H1 (cell line): Measurements from ENCODE around the gene ADAMTS6. TPM values are rescaled to one million over a fixed set of nuclear protein-coding genes. Genes with fewer than 3 reads are reported as not detected.

Experiments used
- CTCF ChIA-PET: fragments of 300-600 bp; sonication (Branson Sonifier 250); formaldehyde crosslinking; loops from one replicate; lab custom pipeline; 2021; ENCODE audit not compliant: partially characterized antibody; lab: Charles Lee
- POLR2A ChIA-PET: fragments of 300-600 bp; sonication (Branson Sonifier 250); formaldehyde crosslinking; loops from one replicate; lab custom pipeline; 2021; ENCODE audit warnings: inconsistent platforms; ENCODE audit not compliant: partially characterized antibody; lab: Charles Lee
- DNase-seq, 2 experiments: peaks; one replicate each; pipeline versions ENCODE4 v3.0.0 to v3.0.0-alpha.2; 2010 to 2022; ENCODE audit warnings: low spot score in 2 of 2, low read depth in 1 of 2, mixed read lengths in 1 of 2
- FAIRE-seq: peaks from 2 replicates; lab custom pipeline; 2011; peaks lifted over from hg19 to GRCh38; lab: Jason Lieb, UNC
- H2AFZ ChIP-seq: 2 replicates; pipeline ENCODE4 v1.8.1; 2012; ENCODE audit warnings: low read length, inconsistent platforms
- H2AK5ac ChIP-seq: 2 replicates; pipeline ENCODE4 v1.6.1; 2013; ENCODE audit warnings: low read depth, low read length
- H2BK120ac ChIP-seq: replicated peaks from 2 replicates; pipeline ENCODE3; 2013; ENCODE audit warnings: low read depth, low read length, inconsistent platforms
- H2BK12ac ChIP-seq: 2 replicates; pipeline ENCODE4 v1.6.1; 2013; ENCODE audit warnings: low read depth, low read length
- H2BK15ac ChIP-seq: 2 replicates; pipeline ENCODE4 v1.6.1; 2013; ENCODE audit warnings: low read length
- H2BK20ac ChIP-seq: 2 replicates; pipeline ENCODE4 v1.6.1; 2013; ENCODE audit warnings: low read length
- H2BK5ac ChIP-seq: 2 replicates; pipeline ENCODE4 v1.6.1; 2013; ENCODE audit warnings: low read depth, low read length
- H3K14ac ChIP-seq: 2 replicates; pipeline ENCODE4 v1.6.1; 2013; ENCODE audit warnings: inconsistent platforms; ENCODE audit not compliant: insufficient read length
- H3K18ac ChIP-seq: 2 replicates; pipeline ENCODE4 v1.6.1; 2013; ENCODE audit warnings: low read length; ENCODE audit errors: extremely low read depth
- H3K23ac ChIP-seq: 2 replicates; pipeline ENCODE4 v1.6.1; 2013; ENCODE audit warnings: inconsistent platforms; ENCODE audit not compliant: insufficient read length
- H3K23me2 ChIP-seq: 2 replicates; pipeline ENCODE4 v1.6.1; 2013; ENCODE audit warnings: low read depth, low read length
- H3K27ac ChIP-seq: 2 replicates; pipeline ENCODE4 v1.6.1; 2011; ENCODE audit warnings: low read depth, low read length, inconsistent platforms
- H3K27me3 ChIP-seq, 4 experiments: replicated peaks in 1 of 4; 1 replicate in 1 of 4; 2 replicates in 3 of 4; pipeline versions ENCODE4 v1.6.1 to v1.8.1; 2011 to 2013; ENCODE audit warnings: low read length in 3 of 4, mild to moderate bottlenecking in 3 of 4, inconsistent platforms in 2 of 4, mixed read lengths in 2 of 4, moderate library complexity in 1 of 4; ENCODE audit not compliant: control insufficient read depth in 3 of 4, insufficient read depth in 3 of 4; ENCODE audit errors: extremely low read depth in 1 of 4
- H3K36me3 ChIP-seq, 4 experiments: 2 replicates each; pipeline versions ENCODE4 v1.6.1 to v1.8.1; 2011 to 2013; ENCODE audit warnings: mild to moderate bottlenecking in 4 of 4, low read length in 3 of 4, moderate library complexity in 2 of 4, control low read depth in 1 of 4, inconsistent platforms in 1 of 4; ENCODE audit not compliant: insufficient read depth in 4 of 4, control insufficient read depth in 2 of 4
- H3K4ac ChIP-seq: replicated peaks from 2 replicates; pipeline ENCODE3; 2013; ENCODE audit warnings: low read length, low read depth, mixed read lengths, inconsistent platforms; ENCODE audit not compliant: insufficient read length
- H3K4me1 ChIP-seq, 4 experiments: replicated peaks in 1 of 4; 1 replicate in 1 of 4; 2 replicates in 3 of 4; pipeline versions ENCODE4 v1.6.1 to v1.8.1; 2011 to 2013; ENCODE audit warnings: low read length in 3 of 4, inconsistent platforms in 2 of 4, mixed read lengths in 1 of 4; ENCODE audit not compliant: insufficient read depth in 4 of 4, control insufficient read depth in 3 of 4
- H3K4me2 ChIP-seq, 2 experiments: 2 replicates each; pipeline versions ENCODE4 v1.6.1 to v1.8.1; 2011 to 2013; ENCODE audit warnings: low read depth in 2 of 2, low read length in 2 of 2, control low read depth in 1 of 2, inconsistent platforms in 1 of 2, mild to moderate bottlenecking in 1 of 2; ENCODE audit not compliant: insufficient read depth in 1 of 2
- H3K4me3 ChIP-seq, 4 experiments: fragments of 200-600, 300-600 bp in 1 of 4; sonication (generic), shearing (Covaris generic), sonication (Bioruptor Twin) in 1 of 4; 2 replicates each; pipeline versions ENCODE4 v1.5.1 to v1.8.1; 2011 to 2016; ENCODE audit warnings: low read length in 4 of 4, low read depth in 3 of 4, control low read depth in 2 of 4, inconsistent platforms in 2 of 4, mild to moderate bottlenecking in 2 of 4, mixed read lengths in 1 of 4, moderate library complexity in 1 of 4; ENCODE audit not compliant: insufficient read depth in 2 of 4; ENCODE audit errors: extremely low read depth in 1 of 4
- H3K56ac ChIP-seq: replicated peaks from 2 replicates; pipeline ENCODE3; 2013; ENCODE audit warnings: low read depth, mild to moderate bottlenecking, mixed read lengths, low read length, inconsistent platforms; ENCODE audit not compliant: insufficient read length
- H3K79me1 ChIP-seq: 2 replicates; pipeline ENCODE4 v1.6.1; 2013; ENCODE audit warnings: low read depth, low read length, control low read depth
- H3K79me2 ChIP-seq, 2 experiments: 2 replicates each; pipeline versions ENCODE4 v1.6.1 to v1.8.1; 2012 to 2013; ENCODE audit warnings: low read length in 2 of 2, mild to moderate bottlenecking in 2 of 2, inconsistent platforms in 1 of 2; ENCODE audit not compliant: insufficient read depth in 2 of 2, control insufficient read depth in 1 of 2
- H3K9ac ChIP-seq, 4 experiments: replicated peaks in 1 of 4; 1 replicate in 1 of 4; 2 replicates in 3 of 4; pipeline versions ENCODE4 v1.6.1 to v1.8.1; 2011 to 2013; ENCODE audit warnings: low read depth in 3 of 4, low read length in 3 of 4, control low read depth in 2 of 4, mild to moderate bottlenecking in 2 of 4, moderate library complexity in 2 of 4, inconsistent platforms in 1 of 4; ENCODE audit errors: extremely low read depth in 1 of 4
- H3K9me3 ChIP-seq, 2 experiments: 2 replicates each; pipeline versions ENCODE4 v1.6.1 to v1.8.1; 2012 to 2013; ENCODE audit warnings: mild to moderate bottlenecking in 2 of 2, moderate library complexity in 2 of 2, control low read depth in 1 of 2, inconsistent platforms in 1 of 2, low read depth in 1 of 2, low read length in 1 of 2, mixed read lengths in 1 of 2; ENCODE audit not compliant: insufficient read depth in 2 of 2
- H4K20me1 ChIP-seq, 2 experiments: replicated peaks in 1 of 2; 2 replicates each; pipeline versions ENCODE3 to v1.8.1; 2011 to 2013; ENCODE audit warnings: inconsistent platforms in 2 of 2, low read length in 2 of 2, mild to moderate bottlenecking in 1 of 2; ENCODE audit not compliant: insufficient read depth in 2 of 2, control insufficient read depth in 1 of 2
- H4K5ac ChIP-seq: 2 replicates; pipeline ENCODE4 v1.6.1; 2013; ENCODE audit warnings: low read length, low read depth, mixed read lengths, inconsistent platforms; ENCODE audit not compliant: insufficient read length
- H4K8ac ChIP-seq: 2 replicates; pipeline ENCODE4 v1.8.0; 2013; ENCODE audit warnings: mild to moderate bottlenecking, moderate library complexity, low read length, inconsistent platforms; ENCODE audit not compliant: insufficient read depth; ENCODE audit errors: extremely low read depth
- H4K91ac ChIP-seq: replicated peaks from 2 replicates; pipeline ENCODE3; 2013; ENCODE audit warnings: low read length, mixed read lengths, inconsistent platforms; ENCODE audit not compliant: insufficient read length
- CBX5 ChIP-seq: fragments of 300-800, 300-1000 bp; sonication (generic); IDR thresholded peaks from 2 replicates; pipeline ENCODE4 v1.7.1; 2016; ENCODE audit warnings: antibody characterized with exemption, low read length, low read depth
- CEBPB ChIP-seq: IDR thresholded peaks from 2 replicates; pipeline ENCODE4 v1.6.1; 2012; ENCODE audit warnings: low read depth, low read length
- JUND ChIP-seq: IDR thresholded peaks from 2 replicates; pipeline ENCODE4 v1.6.1; 2011; ENCODE audit warnings: mild to moderate bottlenecking, improper control_type of control experiment, low read length
- KDM1A ChIP-seq: fragments of 200-600, 300-600 bp; sonication (generic); IDR thresholded peaks from 2 replicates; pipeline ENCODE4 v1.7.1; 2016; ENCODE audit warnings: mild to moderate bottlenecking, low read length, borderline replicate concordance
- RFX5 ChIP-seq: IDR thresholded peaks from 2 replicates; pipeline ENCODE4 v1.6.1; 2011; ENCODE audit warnings: low read depth, low read length, improper control_type of control experiment, borderline replicate concordance
- RNF2 ChIP-seq: fragments of 200-900, 300-1000 bp; sonication (generic); IDR thresholded peaks from 2 replicates; pipeline ENCODE4 v1.7.1; 2016; ENCODE audit warnings: borderline replicate concordance, low read depth, mild to moderate bottlenecking, antibody characterized with exemption, low read length; ENCODE audit not compliant: poor library complexity, severe bottlenecking; ENCODE audit errors: missing control alignments
- SAP30 ChIP-seq: fragments of 300-600 bp; sonication (generic); IDR thresholded peaks from 2 replicates; pipeline ENCODE4 v1.7.1; 2012; ENCODE audit warnings: low read length, moderate library complexity, mild to moderate bottlenecking, inconsistent platforms; ENCODE audit not compliant: insufficient read depth, insufficient replicate concordance
- SIRT6 ChIP-seq: IDR thresholded peaks from one replicate; pipeline ENCODE4 v1.7.1; 2012; ENCODE audit warnings: low read length, inconsistent platforms
- WGBS, 2 experiments: shearing (Covaris generic) in 1 of 2; methylation state at CpG; one replicate each; pipeline versions ENCODE4 v1.1.6 to v1.1.7; 2013 to 2015; ENCODE audit warnings: low lambda C conversion rate in 2 of 2, mixed read lengths in 2 of 2, inconsistent platforms in 1 of 2, low coverage in 1 of 2, missing lambda C conversion rate in 1 of 2; ENCODE audit not compliant: insufficient replicate concordance in 2 of 2, insufficient coverage in 1 of 2, insufficient read length in 1 of 2; ENCODE audit errors: extremely low coverage in 1 of 2, missing lambda C conversion rate in 1 of 2; 5-methylcytosine and 5-hydroxymethylcytosine counted together
- polyA plus RNA-seq, 7 experiments: library from polyadenylated mRNA; depleted of rRNA in 3 of 7; stranded (reverse) in 5 of 7; unstranded in 2 of 7; fragments of >200 nt in 5 of 7; fragments of 200-250 nt in 2 of 7; gene quantifications; 1 replicate in 5 of 7; 2 replicates in 1 of 7; 4 replicates in 1 of 7; pipeline versions ENCODE4 v1.2.1 to v1.2.3, GENCODE V29; 2011 to 2013; ENCODE audit warnings: missing spikeins in 2 of 7, mixed read lengths in 2 of 7
- total RNA-seq: library from RNA; stranded (reverse); fragmentation: NEBNext Ultra II Directional; extraction: Animal tissue kit (Norgen Biotek cat#: 25700); gene quantifications from 2 replicates; pipeline ENCODE4 v1.2.1, GENCODE V29; 2021

Gene ADAMTS6
- total and polyA plus RNA-seq, 2 of the 8 experiments (the other 6 are each of a cell fraction or from before 2014, with no cell fraction given) = 0.74 to 2.4 TPM

DNA sequence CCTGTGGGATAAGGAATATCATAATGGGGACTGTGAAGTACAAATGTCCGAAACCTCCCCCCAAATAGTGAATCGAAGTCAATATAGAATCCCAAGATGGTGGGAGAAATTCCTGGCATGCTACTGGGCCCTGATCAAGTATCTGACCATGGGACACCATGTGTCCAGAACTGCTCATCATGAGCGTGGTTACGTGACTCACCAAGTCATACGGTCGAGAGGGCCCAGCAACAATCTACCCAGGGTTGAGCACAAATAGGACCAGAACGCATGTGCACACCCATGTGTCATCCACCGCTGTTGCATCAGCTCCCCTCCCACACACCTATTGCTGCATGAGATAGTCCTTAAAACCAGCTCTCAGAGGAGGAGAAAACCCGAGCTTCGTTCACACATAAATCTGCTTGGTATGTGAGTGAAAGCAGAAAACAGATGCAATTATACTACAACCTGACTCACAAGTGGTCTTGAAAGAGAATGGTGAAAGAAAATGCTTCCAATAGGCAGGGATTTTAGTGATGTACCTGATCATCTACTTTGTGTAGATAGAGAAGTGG is 359.8 kb downstream of the ADAMTS6 start:
- ChIA-PET CTCF (no interaction called here), POLR2A (no interaction called here)
- Histone ChIP-seq H3K79me2 (no peaks in the 10 kb centered on the region), H3K9me3 (peaks cover 0 to under 1% of the 10 kb centered on the region in 2 experiments; a peak in 2 of 4 replicates), H4K5ac (no peak overlapping the region), H3K23me2 (no peaks in the 10 kb centered on the region), H3K27me3 (no peaks in the 10 kb centered on the region; a peak in 1 of 7 replicates), H3K27ac (no peak overlapping the region), H2BK120ac (no peak overlapping the region), H3K36me3 (no peaks in the 10 kb centered on the region; a peak in 1 of 8 replicates), H4K8ac (no peak overlapping the region), H2BK12ac (no peak overlapping the region), H3K14ac (no peak overlapping the region), H2BK5ac (no peak overlapping the region), H2AFZ (no peak overlapping the region), H3K18ac (no peak overlapping the region), H2AK5ac (no peak overlapping the region), H3K79me1 (no peaks in the 10 kb centered on the region), H2BK15ac (no peak overlapping the region), H3K4me1 (peaks cover 0 to 6% (median 2%) of the 10 kb centered on the region in 4 experiments; a peak in 3 of 7 replicates), H4K20me1 (no peaks in the 10 kb centered on the region), H3K4ac (no peak overlapping the region), H2BK20ac (no peak overlapping the region), H3K56ac (no peak overlapping the region), H3K9ac (no peak overlapping the region), H3K4me2 (no peak overlapping the region), H3K23ac (no peak overlapping the region), H3K4me3 (no peak overlapping the region), H4K91ac (no peak overlapping the region)
- DNase-seq = no peak
- no peak for FAIRE-seq
- 94% methylated on average over 10 of the region's 10 CpGs; no CpG with 5 or more reads in 1 of the 2 experiments for WGBS, 2 experiments
- TF ChIP-seq RNF2 (no peak), RFX5 (no peak), SAP30 (no peak), JUND (no peak), CEBPB (no peak), SIRT6 (no peak), KDM1A (no peak), CBX5 (no peak)
